Chondrocyte (in vitro differentiated cells): ENCODE measurements around the gene CLEC16A. TPM values are rescaled to one million over a fixed set of nuclear protein-coding genes. Genes with fewer than 3 reads are reported as not detected.

ENCODE experiments used
- DNase-seq: peaks from one replicate; pipeline ENCODE4 v3.0.0; 2021; ENCODE audit warnings: mixed read lengths, low spot score
- H3K27ac Mint-ChIP-seq: one replicate; pipeline ENCODE4 v1.8.0; 2021; ENCODE audit warnings: mild to moderate bottlenecking, moderate library complexity, mixed read lengths; ENCODE audit not compliant: unreplicated experiment
- H3K27me3 Mint-ChIP-seq: 2 replicates; pipeline ENCODE4 v1.8.0; 2021; ENCODE audit warnings: low read depth, mixed read lengths
- H3K36me3 Mint-ChIP-seq: 2 replicates; pipeline ENCODE4 v1.8.0; 2021; ENCODE audit warnings: low read depth, mixed read lengths
- H3K4me1 Mint-ChIP-seq: 2 replicates; pipeline ENCODE4 v1.8.0; 2021; ENCODE audit warnings: low read depth, mild to moderate bottlenecking, mixed read lengths
- H3K4me3 Mint-ChIP-seq: one replicate; pipeline ENCODE4 v1.8.0; 2021; ENCODE audit warnings: mild to moderate bottlenecking, moderate library complexity, mixed read lengths; ENCODE audit not compliant: unreplicated experiment
- H3K9me3 Mint-ChIP-seq: 2 replicates; pipeline ENCODE4 v1.8.0; 2021; ENCODE audit warnings: low read depth, mixed read lengths
- total RNA-seq: library from RNA; stranded (reverse); gene quantifications from 3 replicates; pipeline ENCODE4 v1.2.1, GENCODE V29; 2021
- TF ChIP-seq, protein P1 (sequence below): fragments of 200-600 bp; sonication (generic); IDR thresholded peaks from 2 replicates; pipeline ENCODE4 v1.5.0; 2021; ENCODE audit warnings: antibody characterized with exemption, mild to moderate bottlenecking, moderate library complexity

CLEC16A gene
- total RNA-seq, 1 donor from 2014 or later, result 17.9 TPM

DNA sequence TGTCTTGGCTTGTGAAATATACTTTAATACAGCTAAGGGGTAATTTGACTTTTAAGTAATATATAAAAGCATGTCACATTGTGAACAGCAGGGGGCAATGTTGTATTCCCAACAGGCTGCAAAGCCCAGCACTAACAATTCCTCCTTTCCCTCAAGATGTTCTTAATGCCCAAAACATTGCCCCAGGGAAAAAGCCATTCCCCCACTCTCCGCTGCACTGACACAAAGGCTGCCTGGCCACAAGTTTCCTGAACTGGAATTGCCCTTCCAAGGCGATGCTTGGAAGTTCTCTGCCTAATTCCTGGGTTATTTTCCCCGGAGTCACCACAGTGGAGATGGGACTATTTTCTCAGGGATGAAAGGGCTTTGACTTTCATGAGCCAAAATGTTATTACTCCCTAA, 27.2 kb downstream of the CLEC16A start:
- H3K36me3 Mint-ChIP-seq, result peaks cover 15% of the 10 kb centered on the region
- no peak overlapping the region for H3K27ac Mint-ChIP-seq
- H3K4me3 Mint-ChIP-seq, result no peak overlapping the region
- peaks cover 17% of the 10 kb centered on the region for H3K4me1 Mint-ChIP-seq
- H3K9me3 Mint-ChIP-seq, result no peaks in the 10 kb centered on the region
- TF ChIP-seq, protein P1, sequence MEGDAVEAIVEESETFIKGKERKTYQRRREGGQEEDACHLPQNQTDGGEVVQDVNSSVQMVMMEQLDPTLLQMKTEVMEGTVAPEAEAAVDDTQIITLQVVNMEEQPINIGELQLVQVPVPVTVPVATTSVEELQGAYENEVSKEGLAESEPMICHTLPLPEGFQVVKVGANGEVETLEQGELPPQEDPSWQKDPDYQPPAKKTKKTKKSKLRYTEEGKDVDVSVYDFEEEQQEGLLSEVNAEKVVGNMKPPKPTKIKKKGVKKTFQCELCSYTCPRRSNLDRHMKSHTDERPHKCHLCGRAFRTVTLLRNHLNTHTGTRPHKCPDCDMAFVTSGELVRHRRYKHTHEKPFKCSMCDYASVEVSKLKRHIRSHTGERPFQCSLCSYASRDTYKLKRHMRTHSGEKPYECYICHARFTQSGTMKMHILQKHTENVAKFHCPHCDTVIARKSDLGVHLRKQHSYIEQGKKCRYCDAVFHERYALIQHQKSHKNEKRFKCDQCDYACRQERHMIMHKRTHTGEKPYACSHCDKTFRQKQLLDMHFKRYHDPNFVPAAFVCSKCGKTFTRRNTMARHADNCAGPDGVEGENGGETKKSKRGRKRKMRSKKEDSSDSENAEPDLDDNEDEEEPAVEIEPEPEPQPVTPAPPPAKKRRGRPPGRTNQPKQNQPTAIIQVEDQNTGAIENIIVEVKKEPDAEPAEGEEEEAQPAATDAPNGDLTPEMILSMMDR, result peak; percentile 96
- no peaks in the 10 kb centered on the region for H3K27me3 Mint-ChIP-seq
- no peak for DNase-seq

DNA sequence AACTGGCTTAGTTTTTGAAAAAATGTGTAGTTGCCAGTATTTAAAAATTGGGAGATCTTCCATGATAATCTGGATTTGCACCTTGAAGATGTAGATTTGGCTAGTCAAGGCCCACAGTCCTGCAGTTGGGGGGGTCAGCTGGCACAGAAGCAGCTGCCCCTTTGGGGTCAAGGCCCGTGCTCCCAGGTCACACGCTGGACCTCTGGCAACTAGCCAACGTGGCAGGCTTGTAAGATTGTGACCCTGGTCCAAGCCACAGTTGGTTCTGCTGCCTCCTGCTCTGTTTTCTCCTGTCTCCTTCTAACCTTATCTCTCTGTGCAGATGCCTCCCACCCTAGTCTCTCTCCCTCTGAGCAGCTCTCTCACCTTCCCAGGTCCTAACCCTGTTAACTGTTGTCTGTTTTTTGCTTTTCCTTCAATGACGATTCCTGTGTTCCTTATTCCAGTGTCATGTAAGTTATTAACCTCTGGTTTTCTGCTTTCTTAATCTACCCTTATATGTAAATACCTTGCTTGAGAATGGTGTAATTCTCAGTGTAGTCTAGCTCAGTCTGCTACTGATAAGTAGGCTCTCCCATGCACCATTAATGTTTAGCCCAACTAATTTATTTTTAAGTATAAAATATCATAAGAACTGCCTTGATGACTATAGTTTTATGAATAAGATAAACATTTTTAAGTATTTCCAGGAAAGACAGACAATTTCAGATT, 27.9 kb downstream of the CLEC16A start:
- H3K27ac Mint-ChIP-seq, result no peak overlapping the region
- TF ChIP-seq, protein P1, result no peak
- H3K4me1 Mint-ChIP-seq, result peaks cover 17% of the 10 kb centered on the region
- H3K27me3 Mint-ChIP-seq, result no peaks in the 10 kb centered on the region
- no peak for DNase-seq
- H3K36me3 Mint-ChIP-seq, result peaks cover 13% of the 10 kb centered on the region
- no peaks in the 10 kb centered on the region for H3K9me3 Mint-ChIP-seq
- no peak overlapping the region for H3K4me3 Mint-ChIP-seq

DNA sequence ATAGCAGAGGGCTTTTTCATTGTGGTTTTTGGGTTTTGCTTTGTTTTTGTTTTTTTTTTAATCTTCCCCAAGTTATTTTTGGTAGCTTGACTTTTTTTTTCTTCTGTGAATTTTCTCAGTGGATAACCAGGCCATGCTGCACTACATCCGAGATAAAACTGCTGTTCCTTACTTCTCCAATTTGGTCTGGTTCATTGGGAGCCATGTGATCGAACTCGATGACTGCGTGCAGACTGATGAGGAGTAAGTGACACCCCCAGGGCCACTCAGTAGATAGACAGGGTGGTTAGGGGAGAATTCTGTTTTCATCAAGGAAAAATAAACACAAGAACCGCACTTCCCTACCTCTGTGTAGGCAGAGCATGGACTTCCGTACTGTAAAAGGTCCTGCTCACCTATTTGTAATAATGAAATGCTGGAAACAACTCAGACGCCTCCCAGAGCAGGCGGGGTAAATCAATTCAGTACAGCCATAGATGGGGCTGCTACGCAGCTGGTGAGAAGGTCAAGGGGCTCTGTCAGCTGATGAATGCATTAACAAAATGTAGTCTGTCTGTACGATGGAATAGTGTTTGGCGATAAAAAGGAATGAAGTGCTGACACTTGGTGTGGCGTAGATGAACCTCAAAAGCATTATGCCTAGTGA, 28.6 kb downstream of the CLEC16A start:
- no peaks in the 10 kb centered on the region for H3K9me3 Mint-ChIP-seq
- H3K27ac Mint-ChIP-seq, result no peak overlapping the region
- peaks cover 17% of the 10 kb centered on the region for H3K36me3 Mint-ChIP-seq
- no peak overlapping the region for H3K4me3 Mint-ChIP-seq
- no peaks in the 10 kb centered on the region for H3K27me3 Mint-ChIP-seq
- DNase-seq, result no peak
- peaks cover 17% of the 10 kb centered on the region for H3K4me1 Mint-ChIP-seq
- TF ChIP-seq, protein P1, result no peak

DNA sequence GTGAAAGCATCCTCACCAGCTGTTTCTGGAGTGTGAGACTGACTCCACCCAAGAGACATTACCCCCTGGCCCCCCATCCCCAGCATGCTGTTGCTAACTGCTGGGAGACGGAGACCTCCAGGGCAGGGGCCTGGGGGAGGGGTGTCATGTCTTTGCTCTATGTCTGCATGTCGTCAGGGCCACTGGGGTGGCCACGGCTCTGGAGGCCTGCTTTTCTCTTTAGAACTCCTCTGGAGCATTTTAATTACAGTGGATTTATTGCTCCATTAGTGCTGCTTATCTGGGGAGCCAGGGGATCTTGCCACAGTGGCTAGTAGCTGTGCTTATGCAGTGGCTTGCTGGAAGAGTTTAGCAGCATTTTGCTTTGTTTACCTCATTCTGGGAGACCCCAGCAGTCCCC, 32.3 kb downstream of the CLEC16A start:
- peaks cover 26% of the 10 kb centered on the region for H3K36me3 Mint-ChIP-seq
- H3K9me3 Mint-ChIP-seq, result no peaks in the 10 kb centered on the region
- no peaks in the 10 kb centered on the region for H3K27me3 Mint-ChIP-seq
- no peak overlapping the region for H3K27ac Mint-ChIP-seq
- H3K4me3 Mint-ChIP-seq, result no peak overlapping the region
- H3K4me1 Mint-ChIP-seq, result peaks cover 15% of the 10 kb centered on the region
- TF ChIP-seq, protein P1, result no peak
- no peak for DNase-seq

DNA sequence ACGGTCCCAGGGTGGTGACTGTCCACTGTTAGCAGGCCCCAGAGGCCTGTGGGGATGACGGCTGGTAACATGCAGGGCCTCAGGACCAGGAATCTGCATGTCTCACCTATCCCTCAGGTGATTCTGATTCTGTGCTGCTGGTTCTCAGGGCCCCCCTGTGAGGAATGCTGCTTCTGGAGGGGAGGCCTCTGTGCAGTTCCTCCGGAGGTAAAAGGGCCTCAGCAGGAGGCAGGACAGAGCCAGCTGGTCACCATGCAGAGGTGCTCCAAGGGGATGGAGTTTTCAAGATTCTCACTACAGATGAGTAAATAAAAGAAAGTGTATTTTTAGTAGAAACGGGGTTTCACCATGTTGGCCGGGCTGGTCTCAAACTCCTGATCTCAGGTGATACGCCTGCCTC, 33.8 kb downstream of the CLEC16A start:
- no peak overlapping the region for H3K4me3 Mint-ChIP-seq

More for the DNA sequence above, 33.8 kb downstream of the CLEC16A start:
- no peak for DNase-seq
- TF ChIP-seq, protein P1, result no peak
- H3K27ac Mint-ChIP-seq, result no peak overlapping the region
- peaks cover 30% of the 10 kb centered on the region for H3K36me3 Mint-ChIP-seq
- peaks cover 2% of the 10 kb centered on the region for H3K4me1 Mint-ChIP-seq
- H3K27me3 Mint-ChIP-seq, result no peaks in the 10 kb centered on the region
- H3K9me3 Mint-ChIP-seq, result no peaks in the 10 kb centered on the region
